Activated CD4-positive, alpha-beta T cell treated with anti-CD3 and anti-CD28 coated beads for 48 hours (primary cell): ENCODE results near the gene AMER3.
A peak's percentile ranks its signal among the peaks of the same experiment; 100 is the strongest.

Experiments used
- DNase-seq: peaks from one replicate; pipeline ENCODE4 v3.0.0-alpha.2; 2020

The AMER3 gene

DNA sequence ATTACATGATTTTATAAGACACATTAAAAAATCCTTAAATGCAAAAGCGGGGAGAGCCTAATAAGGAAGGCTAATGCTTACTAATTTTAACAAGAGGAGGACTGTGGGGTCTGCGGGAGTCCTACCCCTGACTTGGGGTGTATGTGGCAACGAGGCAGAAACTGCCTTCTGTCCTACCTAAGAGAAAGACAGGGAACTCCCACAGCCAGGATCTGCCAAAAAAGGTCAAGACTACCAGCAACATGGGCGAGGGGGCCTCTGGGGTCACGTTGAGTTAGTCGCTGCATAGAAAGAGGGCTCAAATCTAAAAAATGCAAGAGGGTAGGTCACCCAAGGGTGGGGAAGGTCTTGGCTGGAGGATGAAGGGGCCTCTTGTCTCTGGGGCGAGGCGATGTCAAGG, 529 bp upstream of the AMER3 start:
- no peak for DNase-seq

DNA sequence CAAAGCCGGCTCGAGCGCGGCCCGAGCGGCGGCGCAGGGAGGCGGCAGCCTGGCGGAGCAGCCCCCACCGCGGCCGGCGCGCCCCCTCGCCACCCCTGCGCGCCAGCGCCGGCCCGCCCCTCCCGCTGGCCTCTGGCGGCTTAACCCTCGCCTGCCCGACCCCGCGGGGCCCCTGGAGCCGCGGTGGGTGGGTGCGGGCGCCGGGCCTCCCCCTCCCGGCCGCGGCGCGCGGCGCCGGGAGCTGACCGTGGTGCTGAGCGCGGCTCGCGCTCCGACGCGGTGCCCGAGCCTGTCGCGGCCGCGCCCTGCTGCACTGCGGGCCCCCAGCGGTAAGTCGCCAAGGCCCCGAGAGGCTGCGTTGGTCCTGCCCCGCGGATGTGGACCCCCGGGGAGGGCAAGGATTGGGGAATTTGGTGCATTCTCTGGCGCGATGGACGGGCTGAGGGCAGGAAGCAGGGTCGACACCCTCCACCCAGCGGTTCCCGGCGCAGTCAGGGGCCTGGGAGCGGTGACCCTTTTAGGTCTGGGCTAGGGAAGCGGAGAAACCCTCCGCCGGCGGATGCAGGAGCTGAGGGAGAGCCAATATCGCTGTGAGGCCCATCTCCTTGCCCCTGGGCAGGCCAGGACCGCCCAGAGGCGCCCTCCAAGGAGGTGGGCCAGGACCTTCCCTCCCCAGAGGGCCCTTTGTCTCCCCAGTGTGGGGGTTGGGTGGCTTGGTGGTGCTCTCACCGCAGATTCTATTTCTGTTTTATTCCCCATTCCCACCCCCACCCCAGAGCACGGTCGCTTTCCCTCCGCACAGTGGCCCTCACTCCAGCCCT, 923 bp downstream of the AMER3 start:
- peak; percentile 21 for DNase-seq

DNA sequence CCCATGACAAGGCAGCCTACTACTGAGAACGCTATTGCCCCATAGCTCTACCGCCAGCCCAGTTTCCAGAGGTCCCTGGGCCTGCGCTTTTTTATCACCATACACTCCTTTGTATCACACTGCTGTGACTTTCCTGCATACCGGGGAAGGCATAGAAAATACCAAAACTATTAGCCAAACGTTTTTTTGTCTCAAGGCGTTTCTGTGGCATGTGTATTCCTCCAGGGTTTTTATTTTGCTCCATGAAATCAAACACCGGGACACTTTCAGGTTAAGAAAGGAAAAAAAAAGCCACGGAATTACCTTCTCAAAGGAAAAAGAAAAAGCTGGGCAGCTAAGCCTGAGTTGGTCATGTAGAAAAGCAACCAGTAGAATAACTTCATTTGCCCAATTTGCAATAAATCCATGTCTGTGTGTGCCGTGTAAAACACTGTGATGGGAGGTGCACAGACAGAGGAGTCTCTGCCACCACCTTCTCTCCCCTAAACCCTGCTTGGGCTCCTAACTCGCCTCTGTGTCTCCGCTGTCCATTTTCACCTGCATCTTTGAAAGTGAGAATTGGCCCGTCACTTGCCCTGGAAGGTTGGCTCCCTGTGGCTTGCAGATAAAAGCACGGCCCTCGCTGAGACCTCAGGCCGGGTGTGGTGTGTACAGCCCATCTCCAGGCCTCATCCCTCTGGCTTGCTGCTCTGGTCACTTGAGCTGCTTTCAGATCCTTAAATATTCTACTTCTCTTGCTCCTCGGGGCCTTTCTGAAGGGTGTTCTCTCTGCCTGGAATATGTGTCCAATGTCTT, 1.7 kb downstream of the AMER3 start:
- DNase-seq: no peak

DNA sequence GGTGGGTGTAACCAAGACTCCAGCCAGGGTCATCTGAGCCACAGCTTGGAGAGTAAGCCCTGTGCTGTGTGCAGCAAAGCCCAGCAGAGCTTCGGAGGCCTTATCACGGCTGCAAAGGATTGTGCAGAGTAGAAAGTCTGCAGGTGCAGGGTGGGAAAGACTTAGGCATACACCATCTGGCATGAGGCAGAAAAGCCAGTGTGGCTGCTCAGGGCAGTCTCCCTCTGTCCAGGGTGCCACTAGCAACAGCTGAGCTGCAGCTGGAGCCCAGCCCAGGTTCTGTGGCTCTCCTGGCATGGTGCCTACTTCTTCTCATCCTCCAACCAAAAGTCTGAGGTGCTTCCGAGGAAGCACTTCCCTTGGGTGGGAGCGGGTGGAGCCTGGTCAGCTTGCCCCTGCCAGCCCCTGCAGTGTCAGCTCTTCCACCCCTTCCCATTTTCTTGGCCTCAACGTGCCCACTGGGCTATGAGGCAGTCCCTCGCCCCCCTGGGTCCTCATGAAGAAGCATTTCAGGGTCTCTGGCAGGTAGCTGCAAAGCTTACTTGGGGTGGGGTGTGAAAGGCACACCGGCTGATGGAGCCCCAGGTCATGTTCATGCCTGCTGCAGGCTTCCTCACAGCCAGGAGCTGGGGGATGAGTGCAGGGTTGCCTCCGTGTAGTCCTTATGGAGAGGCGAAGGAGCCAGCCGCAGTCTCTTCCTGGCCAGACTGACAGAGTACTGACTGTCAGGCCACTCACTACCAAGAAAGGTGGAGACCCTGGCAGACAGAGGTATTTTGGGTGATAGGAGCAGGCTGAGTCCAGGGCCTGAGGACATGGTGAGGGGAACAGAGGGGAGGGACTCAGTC, 4.8 kb downstream of the AMER3 start:
- no peak for DNase-seq

DNA sequence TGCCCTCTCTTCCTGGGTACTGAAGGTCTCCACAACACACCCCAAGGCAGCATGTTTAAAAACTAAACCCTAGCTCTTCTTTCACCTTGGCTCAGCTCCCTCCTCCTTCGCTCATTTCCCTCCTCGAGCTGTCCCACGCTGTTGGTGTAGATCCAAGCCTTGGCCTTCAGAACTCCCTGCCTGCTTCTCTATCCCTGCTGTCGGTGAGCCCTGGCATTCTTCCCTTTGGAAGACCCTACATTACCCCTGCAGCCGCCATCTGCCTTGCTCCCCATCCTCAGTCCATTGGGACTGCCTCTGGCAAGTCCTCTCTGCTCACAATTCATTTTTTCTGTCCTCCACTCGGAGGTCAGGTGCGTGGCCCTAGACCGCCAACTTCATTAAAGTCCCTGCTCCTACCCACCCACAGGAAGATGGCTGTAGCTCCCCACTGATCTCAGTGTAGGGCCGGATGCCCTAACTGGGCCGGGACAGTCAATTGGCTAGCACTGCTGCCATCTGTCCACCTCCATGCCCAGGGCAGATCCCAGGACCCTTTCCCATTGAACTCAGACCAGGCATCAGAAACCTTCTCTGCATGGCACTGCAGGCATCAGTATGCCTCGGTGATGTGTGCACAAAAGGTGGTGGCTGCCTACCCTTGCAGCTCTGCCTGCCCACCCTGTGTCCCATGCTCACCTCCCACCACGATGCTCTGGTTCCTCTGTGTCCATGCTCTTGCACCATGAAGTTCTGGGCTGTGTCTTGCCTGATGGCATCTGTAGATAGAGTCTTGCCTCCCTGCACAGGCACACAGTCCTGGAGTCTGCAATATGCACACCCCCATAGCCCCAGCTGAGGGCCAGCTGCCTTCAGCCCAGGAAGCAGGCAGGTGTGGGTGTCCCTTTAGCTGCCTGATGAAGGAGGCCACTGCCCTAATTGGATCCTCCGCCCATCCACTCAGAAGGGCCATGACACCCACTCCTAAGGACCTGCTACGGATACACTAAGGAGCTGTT, 5.7 kb downstream of the AMER3 start:
- DNase-seq: no peak

DNA sequence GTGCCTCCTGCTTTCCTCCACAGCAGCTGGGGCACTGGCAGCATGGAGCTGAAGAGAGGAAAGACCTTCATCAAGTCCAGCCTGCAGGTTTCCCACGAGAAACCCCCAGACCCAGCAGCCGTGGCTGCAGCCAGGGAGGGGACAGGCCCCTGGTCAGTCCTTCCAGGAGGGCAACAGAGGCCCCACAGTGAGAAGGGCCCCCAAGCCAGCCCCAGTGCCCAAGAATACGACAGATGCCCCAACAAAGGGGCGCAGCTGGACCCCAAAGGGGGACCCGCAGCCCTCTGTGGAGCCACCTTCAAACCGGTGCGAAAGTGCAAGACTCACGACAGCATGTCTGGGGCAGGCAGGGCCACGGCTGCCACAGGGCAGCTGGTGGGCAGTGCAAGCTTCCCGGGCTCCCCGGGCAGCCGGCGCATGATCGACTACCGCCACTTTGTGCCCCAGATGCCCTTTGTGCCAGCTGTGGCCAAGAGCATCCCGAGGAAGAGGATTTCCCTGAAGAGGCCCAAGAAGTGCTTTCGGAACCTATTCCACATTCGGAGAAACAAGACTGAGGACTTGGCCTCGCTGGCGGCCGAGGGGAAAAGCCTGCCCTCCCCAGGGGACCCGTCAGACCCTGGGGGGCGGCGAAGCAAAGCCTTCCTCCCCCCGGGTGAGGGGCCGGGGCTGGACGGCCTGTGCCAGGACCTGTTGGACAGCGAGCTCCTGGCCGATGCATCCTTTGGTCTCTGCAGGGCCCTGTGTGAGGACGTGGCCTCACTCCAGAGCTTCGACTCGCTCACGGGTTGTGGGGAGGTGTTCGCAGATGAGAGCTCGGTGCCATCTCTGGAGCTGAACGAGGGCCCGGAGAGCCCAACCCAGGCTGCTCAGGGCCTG, 6.9 kb downstream of the AMER3 start:
- no peak for DNase-seq

DNA sequence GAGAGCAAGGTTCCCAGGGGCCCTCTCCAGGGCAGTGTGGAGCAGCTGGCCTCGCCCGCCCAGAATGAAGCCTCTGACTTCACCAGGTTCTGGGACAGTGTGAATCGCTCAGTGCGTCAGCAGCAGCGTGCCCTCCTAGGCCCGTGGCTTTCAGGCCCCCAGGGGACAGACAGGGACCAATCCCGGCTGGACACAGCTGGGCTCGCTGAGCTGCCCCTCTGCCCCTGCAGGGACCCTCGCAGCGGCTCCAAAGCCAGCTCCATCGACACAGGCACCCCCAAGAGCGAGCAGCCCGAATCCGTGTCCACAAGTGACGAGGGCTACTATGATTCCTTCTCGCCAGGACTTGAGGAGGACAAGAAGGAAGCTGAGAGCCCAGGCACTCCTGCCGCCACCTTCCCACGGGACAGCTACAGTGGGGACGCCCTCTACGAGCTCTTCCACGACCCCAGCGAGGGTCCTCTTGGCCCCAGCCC, 7.6 kb downstream of the AMER3 start:
- no peak for DNase-seq

DNA sequence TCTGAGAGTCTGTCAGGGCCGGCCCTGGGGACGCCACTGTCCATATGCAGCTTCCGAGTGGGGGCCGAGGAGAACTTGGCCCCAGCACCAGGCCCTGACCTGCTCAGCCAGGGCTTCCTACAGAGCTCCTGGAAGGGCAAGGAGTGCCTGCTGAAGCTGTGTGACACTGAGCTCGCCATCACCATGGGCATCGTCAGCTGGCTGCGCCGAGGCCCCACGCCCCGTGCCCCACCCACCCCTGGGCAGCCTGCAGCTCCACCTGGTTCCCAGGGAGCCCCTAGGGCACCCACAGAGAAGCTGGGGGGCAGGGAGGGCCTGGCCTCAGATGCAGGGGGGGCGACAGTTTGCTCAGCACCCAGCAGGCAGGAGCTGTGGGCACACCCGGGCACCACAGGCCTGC, 8.1 kb downstream of the AMER3 start:
- no peak for DNase-seq

DNA sequence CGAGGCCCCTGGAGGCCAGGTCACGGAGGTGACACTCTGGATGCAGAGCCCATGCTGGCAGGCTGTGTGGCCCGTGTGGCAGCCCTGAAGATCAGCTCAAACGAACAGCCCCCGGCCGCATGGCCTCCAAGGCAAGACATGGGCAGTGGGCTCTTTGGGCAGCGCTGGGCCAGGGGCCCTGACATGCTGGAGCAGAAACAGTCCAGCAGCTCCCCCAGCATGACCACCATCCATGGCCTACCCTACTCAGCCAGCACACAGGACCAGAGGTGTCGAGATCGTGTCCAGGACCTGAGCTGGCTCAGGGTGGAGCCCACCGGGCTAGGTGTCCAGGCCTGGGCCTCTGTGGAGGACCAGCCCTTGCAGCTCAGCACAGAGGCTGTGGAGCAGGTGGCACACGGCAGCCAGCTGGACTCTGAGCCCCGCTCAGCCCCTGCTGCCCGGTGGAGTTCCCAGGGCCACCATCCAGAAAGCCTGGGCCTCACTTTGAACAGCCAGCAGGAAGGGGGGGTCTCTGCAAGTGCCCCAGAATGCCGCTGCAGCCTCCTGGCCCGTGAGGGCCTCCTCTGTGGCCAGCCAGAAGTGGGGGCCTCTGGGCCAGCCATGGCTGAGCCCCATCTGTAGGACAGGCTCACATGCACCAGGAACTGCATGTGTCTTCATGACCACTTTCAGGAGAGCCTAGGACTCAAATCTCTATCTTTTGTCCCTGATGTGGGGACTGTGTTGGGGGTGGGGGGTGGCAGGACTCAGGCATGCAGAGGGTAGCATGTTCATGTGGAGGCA, 8.9 kb downstream of the AMER3 start:
- DNase-seq: no peak

DNA sequence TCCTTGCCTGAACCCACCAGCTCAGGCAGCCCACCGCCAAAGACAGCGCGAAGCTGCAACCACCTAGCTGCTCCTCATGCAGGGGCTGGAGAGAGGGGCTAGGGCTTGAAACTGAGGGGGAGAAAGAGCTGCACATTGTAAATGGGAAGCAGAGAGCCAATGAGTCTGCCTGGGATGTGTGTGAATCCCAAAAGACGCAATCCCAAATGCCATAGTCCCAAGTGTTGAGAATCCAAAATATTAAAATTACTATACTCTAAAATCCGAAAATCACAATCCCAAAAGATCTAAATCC, 9.4 kb downstream of the AMER3 start:
- no peak for DNase-seq

DNA sequence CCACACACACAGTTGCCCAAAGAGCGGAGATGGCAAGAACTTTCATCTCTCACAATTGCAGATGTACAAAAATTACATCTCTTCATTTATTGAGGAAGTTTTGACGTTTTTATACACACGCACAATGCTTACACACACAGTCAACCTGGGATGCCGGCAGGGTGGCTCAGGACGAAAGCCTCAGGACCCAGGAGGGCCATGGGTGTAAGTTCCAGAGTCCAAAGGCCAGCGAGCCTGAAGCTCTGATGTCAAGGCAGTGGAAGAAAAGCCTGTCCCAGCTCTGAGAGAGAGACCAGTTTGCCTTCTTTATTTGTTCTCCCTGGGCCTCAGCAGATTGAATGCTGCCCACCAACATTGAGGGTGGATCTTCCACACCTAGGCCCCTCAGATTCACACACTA, 10.1 kb downstream of the AMER3 start:
- no peak for DNase-seq

DNA sequence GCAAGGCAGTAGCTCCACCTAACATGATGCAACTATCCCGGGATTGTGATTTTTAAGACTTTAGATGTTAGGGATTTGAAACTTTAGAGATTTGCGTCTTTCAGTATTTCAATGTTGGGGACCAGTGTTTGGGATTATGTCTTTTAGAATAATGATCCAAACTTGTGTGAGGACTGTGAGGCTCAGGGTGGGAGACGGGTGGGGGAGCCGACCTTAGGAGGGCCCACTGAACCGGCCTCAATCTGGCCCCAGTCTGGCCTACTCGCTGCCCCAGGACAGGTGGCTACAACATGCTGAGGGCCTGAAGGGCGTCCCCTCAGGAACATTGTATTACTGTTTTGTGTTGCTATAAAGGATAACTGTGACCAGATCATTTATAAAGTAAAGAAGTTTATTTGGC, 10.7 kb downstream of the AMER3 start:
- no peak for DNase-seq

DNA sequence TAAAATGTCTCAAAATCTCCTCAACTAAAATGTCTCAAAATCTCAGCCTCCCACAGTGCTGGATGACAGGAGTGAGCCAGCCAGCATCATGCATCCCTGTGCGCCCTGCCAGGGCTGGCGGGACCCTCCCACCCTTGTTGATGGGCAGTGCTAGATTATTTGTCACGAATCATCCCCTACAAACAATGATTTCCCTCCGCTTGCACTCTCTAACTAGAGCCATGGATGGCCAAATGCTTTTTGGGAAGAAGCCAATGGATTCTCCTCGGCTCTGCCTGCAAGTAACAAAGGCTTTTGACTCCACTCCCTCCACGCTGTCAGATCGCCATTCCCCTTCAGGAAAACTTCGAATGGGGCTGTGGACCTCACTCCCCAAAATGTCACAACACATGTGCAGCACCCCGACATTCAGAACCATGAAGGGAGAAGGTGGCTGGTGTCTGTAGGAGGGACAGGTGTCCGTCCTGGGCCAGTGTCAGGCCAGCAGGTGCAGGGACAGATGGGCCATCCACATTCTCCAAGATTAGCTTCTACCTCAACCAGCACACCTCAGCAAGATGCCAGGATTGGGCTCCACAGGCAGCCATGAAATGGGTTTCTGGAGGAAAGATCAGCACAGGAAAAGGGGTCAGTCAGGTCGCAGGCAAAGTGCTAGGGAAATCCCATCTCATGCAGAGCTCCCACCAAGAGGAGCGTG, 11.5 kb downstream of the AMER3 start:
- no peak for DNase-seq

DNA sequence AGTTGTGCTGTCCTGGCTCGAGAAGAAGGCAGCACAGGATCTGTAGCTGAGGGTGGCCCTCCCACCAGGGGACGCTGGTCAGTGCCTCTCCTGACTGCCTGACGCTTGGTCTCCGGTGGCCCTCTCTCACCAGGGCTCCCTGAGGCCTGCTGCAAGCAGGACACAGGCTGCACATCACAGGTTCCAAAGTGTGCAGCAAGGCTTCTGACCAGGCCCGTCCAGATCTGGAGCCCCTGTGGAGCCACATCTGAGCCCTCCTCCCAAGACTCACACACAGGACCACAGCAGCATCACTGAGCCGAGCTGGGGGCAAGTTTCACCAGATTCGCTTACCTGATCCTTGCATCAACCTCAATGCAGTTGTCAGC, 12.1 kb downstream of the AMER3 start:
- DNase-seq: no peak

DNA sequence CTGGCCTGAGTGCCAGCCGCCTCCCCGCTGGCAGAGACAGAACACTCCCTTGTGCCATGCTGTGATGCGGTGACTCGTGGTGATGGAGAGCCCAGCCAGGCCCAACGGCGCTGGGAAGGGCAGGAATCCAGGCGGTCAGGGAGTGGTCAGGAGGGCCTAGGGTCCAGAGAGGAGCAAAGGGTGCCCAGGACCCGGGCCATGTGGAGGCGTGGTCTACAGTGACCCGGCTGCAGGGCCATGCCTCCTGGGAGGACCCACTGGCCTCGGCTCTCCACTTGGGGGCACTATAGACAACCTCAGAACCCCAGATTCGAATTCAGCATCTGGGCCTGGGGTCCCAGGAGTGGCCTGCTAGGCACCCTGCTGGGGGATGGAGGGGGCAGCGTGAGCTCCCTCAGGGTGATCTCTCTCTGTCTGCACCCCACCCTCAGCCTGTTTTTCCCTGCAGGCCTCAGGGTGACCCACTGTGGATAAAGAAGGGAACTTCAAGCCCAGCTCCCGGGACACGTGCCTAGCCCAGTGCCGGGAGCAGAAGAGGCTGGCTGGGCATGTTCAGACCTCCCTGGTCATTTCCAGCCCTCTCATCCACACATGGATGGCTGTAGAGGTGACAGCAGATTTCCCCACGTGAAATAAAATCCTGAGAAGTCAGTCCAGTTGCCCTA, 13.0 kb downstream of the AMER3 start:
- DNase-seq: no peak

DNA sequence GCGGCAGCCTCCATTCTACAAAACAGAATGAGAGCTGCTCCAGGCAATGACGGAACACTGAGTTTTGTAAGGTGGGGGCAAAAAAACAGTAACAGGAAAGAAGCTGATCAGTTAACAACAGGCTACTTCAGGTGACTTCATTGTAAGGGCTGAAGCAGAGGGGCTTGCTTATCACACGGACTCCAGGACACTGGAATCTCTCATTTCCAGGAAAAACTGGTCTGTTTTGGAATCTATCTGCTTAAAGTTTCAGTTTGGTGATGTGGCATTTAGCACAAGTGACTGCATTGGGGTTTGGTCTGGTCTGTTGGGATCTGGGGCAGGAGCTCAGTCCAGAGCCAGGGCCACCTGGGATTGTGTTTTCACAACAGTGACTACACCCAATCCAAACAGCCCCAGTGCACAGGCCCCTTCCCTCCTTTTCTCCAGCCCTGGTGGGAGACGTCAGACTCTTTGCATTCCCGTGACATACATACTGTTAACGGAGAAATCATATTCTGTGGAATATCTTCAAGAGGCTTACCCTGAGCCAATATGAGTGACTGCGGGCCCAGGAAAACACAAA, 14.1 kb downstream of the AMER3 start:
- DNase-seq: no peak

DNA sequence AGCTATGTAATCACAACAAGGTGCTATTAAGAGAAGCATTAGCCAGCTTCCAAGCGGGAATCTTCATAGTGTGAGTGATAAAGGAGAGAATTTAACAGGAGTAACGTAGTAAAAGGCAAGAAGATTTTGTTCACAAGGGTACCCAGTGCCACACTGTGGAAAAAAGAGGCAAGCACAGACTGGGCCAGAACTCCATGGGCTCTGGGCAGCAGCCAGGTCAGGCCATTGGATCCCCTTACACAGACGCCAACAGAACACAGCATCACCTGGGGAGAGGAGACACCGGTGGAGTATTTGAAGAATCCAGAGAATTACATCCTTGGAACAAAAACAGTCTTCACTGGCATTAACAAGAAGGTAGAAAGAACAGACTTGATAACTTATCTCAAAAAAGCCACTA, 21.2 kb downstream of the AMER3 start:
- no peak for DNase-seq

DNA sequence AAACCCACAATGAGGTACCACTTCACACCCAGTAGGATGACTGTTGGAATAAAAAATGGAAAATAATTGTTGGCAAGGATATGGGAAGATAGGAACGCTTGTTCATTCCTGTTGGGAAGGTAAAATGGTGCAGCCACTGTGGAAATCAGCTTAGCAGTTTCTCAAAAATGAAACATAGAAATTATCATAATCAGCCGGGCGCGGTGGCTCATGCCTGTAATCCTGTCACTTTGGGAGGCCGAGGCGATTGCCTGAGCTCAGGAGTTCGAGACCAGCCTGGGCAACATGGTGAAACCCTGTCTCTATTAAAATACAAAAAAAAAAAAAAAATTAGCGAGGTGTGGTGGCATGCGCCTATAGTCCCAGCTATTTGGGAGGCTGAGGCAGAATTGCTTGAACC, 23.4 kb downstream of the AMER3 start:
- no peak for DNase-seq
